HG02571 (cell line): ENCODE results near the gene WNT9A.

Experiments
- ATAC-seq: cut with Tn5 transposase; IDR thresholded peaks from one replicate; pipeline ENCODE4 v1.9.1; 2021; ENCODE audit warnings: mild to moderate bottlenecking, moderate library complexity; ENCODE audit not compliant: unreplicated experiment

The WNT9A gene

DNA sequence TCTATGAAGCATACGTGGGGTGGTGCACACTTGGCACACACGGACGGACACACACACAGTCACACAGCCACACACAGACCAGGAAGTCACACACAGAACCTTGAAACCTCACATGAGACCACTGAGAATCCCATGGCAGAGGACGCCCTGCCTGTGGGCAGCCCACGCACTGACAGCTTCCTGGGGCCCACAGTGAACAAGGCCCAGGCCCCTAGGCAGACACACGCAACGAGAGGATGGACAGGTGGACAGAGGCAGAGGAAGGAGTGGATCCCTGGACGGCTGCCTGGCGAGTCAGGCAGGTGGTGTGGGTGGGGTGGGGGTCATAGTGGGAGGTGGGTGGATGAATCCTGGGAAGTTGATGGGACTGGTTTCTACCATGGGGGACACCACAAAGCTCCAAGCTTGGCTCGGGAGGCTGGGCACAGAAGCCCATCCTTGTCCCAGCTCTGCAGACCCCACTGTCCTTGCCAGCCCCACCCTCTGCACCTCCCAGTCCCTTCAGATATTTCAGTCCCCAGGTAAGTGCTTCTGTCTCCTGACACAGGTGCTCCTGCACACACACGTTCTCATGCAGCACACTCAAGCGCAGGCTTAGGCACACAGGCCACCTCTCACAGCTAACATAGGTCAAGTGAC is 49.1 kb downstream of the WNT9A start:
- no peak for ATAC-seq

DNA sequence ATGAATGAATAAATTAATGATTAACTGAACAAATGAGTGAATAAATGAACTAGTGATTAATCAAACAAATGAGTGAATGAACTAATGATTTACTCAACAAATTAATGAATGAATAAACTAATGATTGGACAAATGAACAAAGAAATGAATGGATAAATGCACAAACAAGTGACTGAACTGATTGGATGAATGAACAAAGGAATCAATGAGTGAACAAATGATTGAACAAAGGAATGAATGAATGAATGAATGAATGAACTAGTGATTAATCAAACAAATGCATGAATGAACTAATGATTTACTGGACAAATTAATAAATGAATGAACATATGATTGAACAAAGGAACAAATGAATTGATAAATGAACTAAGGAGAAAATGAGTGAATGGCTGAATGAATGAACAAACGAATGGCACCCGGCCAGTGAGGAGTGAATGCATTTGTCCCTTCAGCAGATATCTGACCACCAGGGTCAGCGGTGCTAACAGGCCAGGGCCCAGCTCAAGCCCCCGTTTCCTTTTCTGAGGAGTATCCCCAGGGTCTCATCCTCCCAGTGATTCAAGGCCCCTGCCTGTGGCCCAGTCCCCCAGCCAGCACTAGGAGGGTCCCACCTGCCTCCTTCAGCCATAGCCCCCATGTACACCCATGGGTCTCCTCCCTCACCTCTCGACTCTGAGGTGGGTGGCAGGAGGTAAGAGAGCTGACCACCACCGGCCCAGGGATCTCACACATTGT is 49.9 kb downstream of the WNT9A start:
- ATAC-seq, result no peak

DNA sequence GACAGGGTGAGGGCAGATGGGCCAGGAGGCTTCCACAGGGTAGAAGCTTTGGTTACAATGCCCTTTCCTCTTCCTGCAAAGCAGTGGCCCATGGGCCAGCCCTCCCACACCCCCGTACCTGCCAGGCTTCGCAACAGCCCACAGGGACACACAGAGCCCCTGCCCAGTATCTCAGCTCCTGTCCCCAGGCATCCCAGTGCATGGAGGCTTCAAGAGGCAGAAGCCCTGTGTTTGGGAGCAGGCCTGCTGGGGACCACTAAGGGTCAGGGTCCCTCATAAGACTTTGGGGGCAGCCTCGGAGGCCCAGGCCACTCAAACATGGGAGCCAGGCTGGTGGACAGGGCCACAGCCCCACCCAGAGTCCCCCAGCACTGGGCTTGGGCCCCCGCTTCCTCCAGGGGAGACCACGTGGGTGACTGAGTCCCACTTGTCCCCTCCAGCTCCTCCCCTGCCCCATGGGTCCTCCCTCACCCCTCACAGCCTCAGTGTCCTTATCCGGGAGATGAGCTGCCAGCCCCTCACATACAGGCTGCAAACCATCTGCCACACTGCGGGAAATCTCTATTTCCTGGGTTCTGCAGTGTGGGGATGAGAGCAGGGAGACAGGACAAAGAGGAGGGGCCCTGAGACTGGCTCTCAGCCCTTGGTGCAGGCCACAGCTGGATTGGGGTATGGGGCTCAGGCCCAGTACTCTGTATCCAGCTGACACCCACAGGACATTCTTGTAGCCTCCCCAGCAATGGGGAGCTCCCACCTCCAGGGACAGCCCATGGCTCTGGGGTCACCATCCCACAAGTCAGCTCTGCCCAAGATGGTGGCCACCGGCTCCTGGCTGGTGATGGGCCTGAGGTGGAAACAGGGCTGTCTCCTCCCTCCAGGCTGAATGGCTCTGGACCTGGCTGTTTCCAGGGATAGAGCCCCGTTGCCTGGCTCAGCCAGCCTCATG is 50.7 kb downstream of the WNT9A start:
- no peak for ATAC-seq

DNA sequence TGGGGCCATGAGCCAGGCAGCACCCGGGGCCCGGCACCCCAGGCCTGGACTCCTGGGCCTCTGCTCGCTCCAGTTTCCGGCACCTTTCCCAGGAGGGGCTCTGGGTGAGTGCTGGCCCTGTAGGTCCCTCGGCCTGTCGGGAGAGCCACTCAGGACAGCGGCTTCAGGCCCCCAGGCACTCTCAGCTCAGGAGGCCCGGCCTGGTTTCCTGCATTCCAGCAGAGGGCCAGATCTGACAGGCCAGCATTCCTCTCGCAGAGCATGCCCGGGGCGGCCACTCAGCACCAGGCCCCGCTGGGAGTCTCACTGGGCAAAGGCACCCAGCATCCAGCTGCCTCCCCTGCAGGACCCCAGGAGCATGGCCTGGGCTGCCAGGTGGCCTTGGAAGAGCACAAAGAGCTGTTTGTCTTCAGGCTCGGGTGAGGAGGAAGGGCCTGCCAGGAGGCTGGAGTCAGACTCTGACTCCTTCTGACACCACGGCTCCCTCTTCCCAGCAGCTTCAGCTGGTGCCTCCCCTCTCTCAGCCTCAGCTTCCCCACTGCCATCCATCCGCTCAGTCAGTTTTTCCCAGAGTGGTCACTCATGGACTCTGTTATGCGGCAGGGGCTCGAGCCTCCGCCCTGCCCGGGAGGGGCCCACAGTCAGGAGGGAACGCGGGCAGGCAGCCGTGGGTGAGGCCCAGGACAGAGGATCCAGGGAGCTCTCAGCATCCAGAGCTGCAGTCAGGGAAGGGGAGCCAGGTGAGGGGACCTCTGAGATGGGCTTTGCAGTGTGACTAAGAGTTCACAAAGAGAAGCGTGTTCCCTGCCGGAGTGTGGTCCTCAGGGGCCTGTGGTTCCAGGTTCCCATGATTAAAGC is 51.7 kb downstream of the WNT9A start:
- no peak for ATAC-seq

DNA sequence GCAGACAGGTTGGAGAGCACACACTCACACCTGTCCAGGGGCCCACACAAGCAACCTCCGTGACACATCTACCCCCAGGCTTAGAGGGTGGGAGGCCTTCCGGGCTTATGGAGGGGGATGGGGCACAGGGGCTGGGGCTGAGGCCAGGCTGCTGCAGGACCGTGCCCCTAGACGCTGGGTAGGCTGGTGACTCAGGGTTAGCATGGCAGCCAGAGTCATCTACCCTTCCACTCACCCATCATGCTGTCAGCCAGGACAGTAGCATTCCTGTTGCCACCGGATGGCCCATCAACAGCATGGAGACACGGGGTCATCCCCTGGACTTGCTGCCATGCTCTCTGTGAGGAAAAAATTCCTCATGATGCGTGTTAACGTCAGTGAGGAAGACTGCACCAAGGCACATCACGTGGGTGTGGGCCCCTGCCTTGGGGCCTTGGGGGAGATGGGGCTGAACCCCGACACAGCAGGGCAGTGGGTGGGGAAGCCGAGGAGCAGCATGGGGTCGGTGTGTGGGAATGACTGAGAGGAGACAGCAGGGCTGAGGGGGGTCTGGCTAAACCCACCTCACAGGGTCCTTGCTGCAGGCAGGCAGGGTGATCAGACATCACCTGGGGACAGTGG is 52.8 kb downstream of the WNT9A start:
- no peak for ATAC-seq

DNA sequence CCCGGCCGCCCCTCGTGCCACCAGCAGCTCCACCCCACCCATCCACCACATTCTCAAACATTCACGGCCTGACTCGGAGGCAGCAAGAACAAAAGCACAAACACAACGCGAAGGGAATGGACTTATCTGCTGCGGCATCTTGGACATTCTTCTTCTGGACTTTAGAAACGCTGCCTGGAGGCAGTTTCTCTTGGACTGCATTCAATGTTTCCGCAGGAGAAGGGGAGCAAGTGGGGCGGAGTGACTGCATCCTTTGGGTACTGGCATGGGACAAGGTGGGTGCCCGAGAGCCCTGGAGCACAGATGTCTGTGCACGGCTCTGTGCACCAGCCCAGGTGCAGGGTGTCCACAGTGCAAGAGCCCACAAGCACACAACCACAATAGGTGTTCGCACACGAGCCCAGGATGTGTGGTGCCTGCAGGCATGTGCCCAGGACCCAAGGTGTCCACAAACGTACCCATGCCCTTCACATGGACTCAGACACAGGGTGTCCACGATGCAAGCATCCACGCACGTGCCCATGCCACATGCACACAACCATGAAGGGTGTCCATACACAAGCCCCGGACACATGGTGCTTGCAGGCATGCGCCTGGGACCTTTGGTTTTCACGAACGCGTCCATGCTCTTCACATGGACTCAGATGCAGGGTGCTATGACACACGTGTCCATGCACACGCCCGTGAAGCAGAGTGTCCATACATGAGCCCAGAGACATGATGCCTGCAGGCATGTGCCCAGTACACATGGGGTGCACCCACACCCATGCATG is 53.6 kb downstream of the WNT9A start:
- ATAC-seq, result no peak

DNA sequence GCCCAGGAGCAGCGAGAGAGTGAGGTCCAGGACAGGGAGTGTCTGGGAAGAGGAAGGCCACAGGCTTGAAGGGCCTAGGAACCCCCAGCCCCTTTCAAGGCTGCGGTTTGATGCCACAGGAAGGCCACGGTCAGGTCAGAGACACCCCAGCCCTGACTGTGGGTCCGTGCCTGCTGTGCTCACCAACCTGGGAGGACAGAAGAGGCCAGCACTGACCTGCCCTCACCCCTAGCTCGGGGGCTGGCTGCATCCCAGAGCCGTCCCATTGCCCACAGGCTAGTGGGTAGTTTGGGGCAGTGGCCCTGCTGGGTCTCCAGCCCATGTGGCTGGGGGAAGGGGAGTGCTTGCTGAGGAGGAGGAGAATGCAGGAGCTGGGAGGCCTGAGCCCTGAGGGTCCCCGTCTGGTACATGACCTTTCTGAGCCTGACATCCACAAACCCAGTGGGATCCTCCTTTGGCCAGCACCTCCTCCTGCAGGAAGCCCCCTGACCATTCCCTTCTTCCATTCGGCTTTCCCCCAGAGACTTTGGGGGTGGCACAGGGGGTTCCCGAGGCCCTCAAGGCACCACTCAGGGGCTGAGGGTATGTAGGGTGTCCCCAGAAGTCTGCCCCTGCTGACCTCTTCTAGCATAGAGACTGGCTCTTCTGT is 54.3 kb downstream of the WNT9A start:
- ATAC-seq, result no peak

DNA sequence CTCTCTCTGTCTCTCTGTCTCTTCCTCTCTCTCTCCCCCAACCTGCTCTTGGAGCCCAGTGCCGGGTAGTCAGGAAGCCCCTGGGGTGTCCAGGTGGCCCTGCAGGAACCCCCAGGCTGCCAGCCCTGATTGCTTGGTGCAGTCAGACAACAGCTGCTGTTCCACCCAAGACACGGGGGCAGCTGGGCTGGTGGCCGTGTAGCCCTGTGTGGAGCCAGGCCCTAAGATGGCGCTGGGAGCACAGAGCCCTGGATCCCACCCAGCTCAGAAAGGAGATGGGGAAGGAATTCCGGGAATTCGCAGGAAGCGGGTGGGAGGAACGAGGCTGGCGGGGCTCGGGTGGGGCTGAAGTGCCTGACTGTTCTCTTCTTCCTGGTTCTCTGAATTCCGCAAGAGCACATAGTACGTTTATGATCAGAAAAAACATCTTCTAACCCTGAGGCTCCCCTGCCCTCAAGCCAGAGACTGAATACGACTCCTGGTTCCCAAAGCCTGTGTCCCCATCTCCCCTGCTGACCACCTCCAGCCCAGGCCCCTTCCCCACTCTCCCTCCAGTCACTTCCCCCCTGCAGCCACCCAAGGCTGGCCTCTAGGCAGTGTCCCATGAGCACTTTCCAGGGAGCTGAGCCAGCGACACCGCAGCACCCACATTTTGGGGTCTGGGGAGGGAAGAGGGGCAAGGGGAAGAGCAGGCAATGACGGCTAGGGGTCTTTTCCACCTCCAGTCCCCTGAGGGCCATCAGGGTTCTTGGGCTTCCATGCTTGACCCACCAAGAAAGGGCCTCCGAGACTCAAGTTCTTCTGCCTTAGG is 55.0 kb downstream of the WNT9A start:
- ATAC-seq, result no peak

DNA sequence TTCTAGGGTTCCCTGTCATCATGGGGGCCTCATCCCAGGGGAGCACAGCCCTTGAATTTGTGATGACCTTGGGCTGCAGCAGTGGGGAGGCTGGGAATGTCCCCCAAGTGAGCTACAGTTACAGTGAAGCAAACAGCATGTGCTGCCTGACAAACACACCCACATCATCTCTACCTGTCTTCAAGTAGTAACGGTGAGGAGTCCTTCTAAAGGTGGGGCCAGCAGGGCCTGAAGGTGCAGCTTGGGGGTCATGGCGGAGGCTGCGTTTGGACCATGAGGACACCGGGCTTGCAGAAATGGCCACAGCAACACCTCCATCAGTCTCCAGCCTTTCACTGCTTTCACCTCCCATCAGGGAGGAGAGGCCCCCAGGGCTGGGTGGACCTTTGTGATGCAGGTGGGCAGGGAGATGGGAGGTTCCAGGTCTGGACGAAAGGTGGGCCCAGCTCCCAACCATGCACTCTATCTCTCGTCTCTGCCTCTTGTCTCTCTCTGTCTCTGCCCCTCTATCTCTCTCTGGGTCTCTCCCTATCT is 55.7 kb downstream of the WNT9A start:
- no peak for ATAC-seq

DNA sequence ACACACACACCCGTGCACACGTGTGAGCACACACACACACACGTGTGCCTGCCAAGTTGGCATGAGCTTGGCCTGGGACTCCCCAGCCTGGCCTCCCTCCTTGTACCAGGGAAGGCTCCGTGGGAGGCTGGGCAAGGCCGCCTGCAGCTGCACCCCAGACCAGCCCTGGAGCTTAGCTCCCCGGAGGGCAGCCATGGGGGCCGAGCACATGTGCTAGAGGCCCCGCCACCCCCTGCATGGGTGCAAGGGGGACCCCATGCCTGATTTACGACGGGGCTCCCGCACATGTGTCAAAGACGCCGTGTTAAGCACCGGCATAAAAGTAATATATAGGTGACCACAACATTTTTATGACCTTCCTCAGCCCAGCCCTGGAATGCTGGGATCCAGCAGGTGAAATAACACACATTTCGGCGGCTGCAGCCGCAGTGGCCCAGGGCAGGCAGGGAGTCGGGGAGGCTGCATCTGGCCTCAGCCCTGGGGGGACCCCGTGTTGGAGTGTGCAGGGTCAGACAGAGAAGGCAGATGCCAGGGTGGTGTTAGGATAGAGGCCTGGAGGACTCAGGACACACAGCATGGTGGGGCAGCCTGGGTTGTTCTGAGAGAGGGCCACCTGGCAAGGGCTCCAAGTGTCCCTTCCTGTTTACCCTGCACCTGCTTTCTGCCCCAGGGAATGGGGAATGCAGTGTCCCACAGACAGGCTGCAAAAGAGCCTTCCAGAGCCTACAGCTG is 56.3 kb downstream of the WNT9A start:
- ATAC-seq, result no peak

DNA sequence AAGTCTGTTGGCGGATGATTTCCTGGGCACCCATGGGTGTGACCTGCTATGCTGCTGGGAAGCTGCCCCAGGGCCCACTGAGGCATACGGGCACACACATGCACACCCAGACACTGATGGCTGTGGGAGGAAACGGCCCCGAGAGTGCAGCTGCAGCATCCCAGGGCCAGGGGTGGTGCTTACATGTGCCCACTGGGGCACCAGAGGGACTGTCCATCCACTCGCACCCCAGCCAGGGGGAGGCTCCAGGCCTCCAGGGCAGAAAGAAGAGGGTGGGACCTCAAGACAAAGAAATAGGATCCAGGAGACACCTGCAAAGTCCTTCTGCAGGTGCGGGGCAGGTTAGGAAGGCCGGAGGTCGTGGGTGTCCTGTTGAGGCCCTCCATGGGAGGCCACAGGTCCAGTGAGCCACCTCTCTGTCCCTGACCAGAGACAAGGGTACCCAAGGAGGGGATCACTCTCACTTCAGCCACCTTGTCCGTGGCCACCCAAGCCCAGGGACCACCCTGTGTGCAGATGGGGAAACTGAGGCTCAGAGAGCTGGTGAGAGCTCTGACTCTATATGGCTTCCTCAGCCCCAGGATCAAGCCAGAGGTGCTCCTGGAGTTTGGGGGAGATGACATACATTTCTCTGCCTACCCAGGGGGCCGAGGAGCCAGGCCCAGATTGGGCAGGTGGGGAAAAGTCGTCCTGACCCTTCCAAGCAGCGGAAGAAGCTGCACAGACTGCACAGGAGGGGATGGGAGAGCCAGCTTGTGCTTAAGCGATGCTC is 57.1 kb downstream of the WNT9A start:
- no peak for ATAC-seq

DNA sequence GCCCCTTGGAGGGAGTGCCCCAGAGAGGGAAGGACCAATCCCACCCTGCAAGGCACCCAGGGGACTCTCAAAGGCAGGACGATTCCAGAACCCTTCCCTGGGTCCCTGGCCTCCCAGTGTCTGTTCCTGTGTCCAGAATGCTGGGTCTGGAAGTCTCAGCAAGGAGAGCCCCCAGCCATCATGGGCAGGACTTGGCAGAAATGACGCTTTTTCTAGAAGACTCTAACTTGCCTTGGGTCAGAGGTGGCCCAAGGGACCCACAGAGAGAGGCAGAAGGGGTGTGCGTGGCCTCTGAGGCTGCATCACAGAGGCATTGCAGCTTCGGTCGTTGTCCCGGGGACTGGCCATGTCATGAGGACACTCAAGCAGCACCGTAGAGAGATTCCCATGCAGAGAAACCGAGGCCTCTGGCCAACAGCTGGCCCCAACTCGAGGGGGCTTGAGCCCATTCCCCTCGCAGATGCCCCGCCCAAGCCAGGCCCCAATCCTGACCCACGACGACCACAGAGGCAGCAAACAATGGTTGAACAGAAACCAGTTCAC is 57.8 kb downstream of the WNT9A start:
- ATAC-seq, result no peak

DNA sequence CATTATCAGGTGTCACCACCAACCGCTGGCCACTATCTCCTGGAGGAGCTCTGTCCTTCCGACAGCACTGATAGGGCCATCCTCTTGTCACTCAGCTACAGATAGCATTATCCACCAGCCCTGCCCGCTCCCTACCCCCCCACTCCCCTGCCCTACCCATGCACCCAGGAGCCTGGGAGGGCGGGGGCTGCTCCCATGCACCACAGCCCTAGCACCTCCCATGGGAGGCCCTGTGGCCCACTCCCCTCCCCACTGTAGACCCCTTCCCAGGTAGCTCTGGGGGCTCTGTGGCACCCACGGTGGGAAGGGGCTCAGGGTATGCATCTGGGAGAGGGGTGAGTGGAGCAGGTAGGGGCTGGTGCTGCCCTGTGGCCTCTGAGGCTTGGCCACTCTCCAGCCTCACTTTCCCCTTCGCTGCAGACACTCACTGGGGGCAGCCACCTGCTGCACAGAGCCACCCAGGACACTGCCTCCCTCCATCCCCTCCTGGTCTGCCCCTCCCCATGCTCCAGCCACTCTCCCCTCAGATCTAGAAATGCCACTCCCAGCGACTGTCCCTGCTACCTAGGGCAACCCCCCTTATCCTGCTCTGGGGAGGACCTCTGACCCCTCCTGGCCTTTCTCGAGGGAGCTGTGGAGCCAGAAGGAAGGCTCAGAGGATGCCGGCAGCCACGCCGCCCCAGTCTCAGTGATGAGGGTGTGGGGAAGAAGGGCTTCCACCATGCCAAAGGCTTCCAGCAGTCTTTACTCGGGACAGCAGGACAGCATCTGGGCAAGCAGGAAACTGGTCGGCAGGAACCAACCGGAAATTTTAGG is 58.5 kb downstream of the WNT9A start:
- no peak for ATAC-seq

DNA sequence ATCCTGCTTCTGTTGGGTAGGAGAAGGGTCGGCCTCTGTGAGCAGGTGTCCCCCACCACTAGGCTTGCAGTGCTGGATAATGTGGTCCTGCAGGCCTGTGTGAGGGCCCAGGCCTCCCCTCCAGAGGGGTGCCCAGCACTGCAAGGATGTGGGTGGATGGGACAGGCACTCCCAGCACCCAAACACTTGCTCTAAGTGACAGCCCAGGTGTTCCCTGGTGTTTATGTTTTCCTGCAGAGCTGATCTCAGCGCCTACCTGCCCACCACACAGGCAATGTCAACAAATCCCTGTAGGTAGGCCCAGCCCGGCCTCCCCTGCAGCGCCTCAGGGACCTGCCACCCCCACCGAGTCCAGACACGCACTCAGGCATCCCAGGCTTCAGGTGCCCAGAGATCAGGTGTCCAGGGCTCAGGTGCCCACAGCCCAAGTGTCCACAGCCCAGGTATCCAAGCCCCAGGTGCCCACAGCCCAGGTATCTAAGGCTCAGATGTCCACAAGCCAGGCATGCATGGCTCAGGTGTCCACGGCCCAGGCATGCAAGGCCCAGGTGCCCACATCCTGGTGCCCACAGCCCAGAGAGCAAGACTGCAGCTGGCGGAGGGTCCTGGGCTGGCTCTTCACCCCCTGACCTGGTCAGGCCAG is 59.2 kb downstream of the WNT9A start:
- no peak for ATAC-seq
